Activated CD8-positive, alpha-beta T cell treated with anti-CD3 and anti-CD28 coated beads for 36 hours (primary cell): ENCODE data around the gene SDR42E2. TPM values are rescaled to one million over a fixed set of nuclear protein-coding genes. Genes with fewer than 3 reads are reported as not detected.

Source experiments
- ATAC-seq: fragments of 200-7000 bp; cut with Tn5 transposase; one replicate; pipeline ENCODE4 v1.10.0; 2021; ENCODE audit warnings: mild to moderate bottlenecking, moderate library complexity
- CTCF ChIA-PET: fragments of 350-600 bp; sonication (Branson Sonifier 250); formaldehyde crosslinking; loops from one replicate; lab custom pipeline; 2021; ENCODE audit warnings: antibody characterized with exemption; lab: Charles Lee
- POLR2A ChIA-PET: fragments of 350-600 bp; sonication (Branson Sonifier 250); formaldehyde crosslinking; loops from one replicate; lab custom pipeline; 2021; ENCODE audit warnings: antibody characterized with exemption; lab: Charles Lee
- DNase-seq: peaks from one replicate; pipeline ENCODE4 v3.0.0-alpha.2; 2020
- H3K27ac Mint-ChIP-seq: one replicate; pipeline ENCODE4 v1.8.0; 2021; ENCODE audit warnings: mild to moderate bottlenecking, mixed read lengths
- H3K27me3 Mint-ChIP-seq: one replicate; pipeline ENCODE4 v1.8.0; 2021; ENCODE audit warnings: mixed read lengths
- H3K36me3 Mint-ChIP-seq: one replicate; pipeline ENCODE4 v1.8.0; 2021; ENCODE audit warnings: low read depth, mixed read lengths
- H3K4me1 Mint-ChIP-seq: one replicate; pipeline ENCODE4 v1.8.0; 2021; ENCODE audit warnings: low read depth, mixed read lengths
- H3K4me3 Mint-ChIP-seq: one replicate; pipeline ENCODE4 v1.8.0; 2021; ENCODE audit warnings: mild to moderate bottlenecking, moderate library complexity, mixed read lengths
- H3K9me3 Mint-ChIP-seq: one replicate; pipeline ENCODE4 v1.8.0; 2021; ENCODE audit warnings: mixed read lengths
- CTCF ChIP-seq: fragments of 200-600 bp; IDR thresholded peaks from one replicate; pipeline ENCODE4 v1.8.0; 2022; ENCODE audit warnings: antibody characterized with exemption, mild to moderate bottlenecking
- intact Hi-C: fragments of 100-400 bp; cut with micrococcal nuclease; formaldehyde crosslinking; loops from one replicate; pipeline ENCODE4 v1.10.0; 2022
- total RNA-seq, 2 experiments: library from RNA; stranded (reverse); gene quantifications; one replicate each; pipeline ENCODE4 v1.2.3, GENCODE V29; 2021

SDR42E2 gene
- total RNA-seq, 2 experiments from 2014 or later, result 0.14 TPM; not detected in 1

- Mint-ChIP-seq H3K4me3 (no peak overlapping the region), H3K27ac (peak overlapping the region; percentile 61), H3K4me1 (peaks cover 26% of the 10 kb centered on the region), H3K27me3 (no peaks in the 10 kb centered on the region), H3K36me3 (peaks cover 26% of the 10 kb centered on the region), H3K9me3 (no peaks in the 10 kb centered on the region)
- ChIA-PET POLR2A (interaction anchor here (0.6 kb wide), 1 partner anchor 13 kb away, joined by 4 read pairs; no protein-coding TSS in a partner anchor), CTCF (no interaction called here)
- ATAC-seq, result peak; percentile 35
- intact Hi-C loops, result no loop called here
- DNase-seq, result no peak
- no peak for TF ChIP-seq CTCF
These were observed 77.0 kb downstream of the SDR42E2 start for GRCh38 chr16:22239131-22239805.

- H3K27ac Mint-ChIP-seq, result peak overlapping the region; percentile 90
- peaks cover 24% of the 10 kb centered on the region for H3K36me3 Mint-ChIP-seq
- CTCF ChIA-PET, result interaction anchor here (1.0 kb wide), 1 partner anchor 57 kb away, joined by 3 read pairs; no protein-coding TSS in a partner anchor
- POLR2A ChIA-PET, result interaction anchor here (1.0 kb wide), 1 partner anchor 48 kb away, joined by 3 read pairs; no protein-coding TSS in a partner anchor
- no peaks in the 10 kb centered on the region for H3K9me3 Mint-ChIP-seq
- peaks cover 26% of the 10 kb centered on the region for H3K4me1 Mint-ChIP-seq
- no peak for TF ChIP-seq CTCF
- no peaks in the 10 kb centered on the region for H3K27me3 Mint-ChIP-seq
- ATAC-seq, result no peak
- no peak for DNase-seq
- no peak overlapping the region for H3K4me3 Mint-ChIP-seq
- intact Hi-C loops, result no loop called here
These were observed 77.9 kb downstream of the SDR42E2 start for GRCh38 chr16:22240023-22240710.

Other genes with a start within 250 kb of the SDR42E2 start
- gene UQCRC2, start 209.1 kb upstream of the SDR42E2 start, total RNA-seq, result 100 to 1,000 TPM; 356 to 383 TPM
- gene PDZD9, start 161.4 kb upstream of the SDR42E2 start, total RNA-seq, result not detected
- 1 to 10 TPM; 5.4 to 7.0 TPM for gene MOSMO, start 154.4 kb upstream of the SDR42E2 start, total RNA-seq
- gene VWA3A, start 70.0 kb upstream of the SDR42E2 start, total RNA-seq, result not detected
- 10 to 100 TPM; 28.6 to 31.2 TPM for gene EEF2K, start 43.8 kb downstream of the SDR42E2 start, total RNA-seq
- 10 to 100 TPM; 66.9 to 67.9 TPM for gene POLR3E, start 134.9 kb downstream of the SDR42E2 start, total RNA-seq
- gene CDR2, start 212.1 kb downstream of the SDR42E2 start, total RNA-seq, result 10 to 100 TPM; 34.7 to 37.6 TPM